ENCODE results near the gene HOTAIR.

The HOTAIR gene

GRCh38 chr12:53988541-53989226, 13.9 kb upstream of the HOTAIR start:
- DNase-seq (ENCODE audit: low spot score) = no peak

- no peak for DNase-seq (ENCODE audit: low spot score)
Observed at GRCh38 chr12:53987787-53988230, 13.1 kb upstream of the HOTAIR start.

- DNase-seq (ENCODE audit: low spot score) = no peak
Observed at GRCh38 chr12:53986686-53987483, 12.1 kb upstream of the HOTAIR start.

- DNase-seq (ENCODE audit: low spot score) = no peak
Observed at GRCh38 chr12:53985994-53986685, 11.4 kb upstream of the HOTAIR start.

GRCh38 chr12:53985692-53985993, 10.9 kb upstream of the HOTAIR start:
- DNase-seq (ENCODE audit: low spot score) = no peak

DNA sequence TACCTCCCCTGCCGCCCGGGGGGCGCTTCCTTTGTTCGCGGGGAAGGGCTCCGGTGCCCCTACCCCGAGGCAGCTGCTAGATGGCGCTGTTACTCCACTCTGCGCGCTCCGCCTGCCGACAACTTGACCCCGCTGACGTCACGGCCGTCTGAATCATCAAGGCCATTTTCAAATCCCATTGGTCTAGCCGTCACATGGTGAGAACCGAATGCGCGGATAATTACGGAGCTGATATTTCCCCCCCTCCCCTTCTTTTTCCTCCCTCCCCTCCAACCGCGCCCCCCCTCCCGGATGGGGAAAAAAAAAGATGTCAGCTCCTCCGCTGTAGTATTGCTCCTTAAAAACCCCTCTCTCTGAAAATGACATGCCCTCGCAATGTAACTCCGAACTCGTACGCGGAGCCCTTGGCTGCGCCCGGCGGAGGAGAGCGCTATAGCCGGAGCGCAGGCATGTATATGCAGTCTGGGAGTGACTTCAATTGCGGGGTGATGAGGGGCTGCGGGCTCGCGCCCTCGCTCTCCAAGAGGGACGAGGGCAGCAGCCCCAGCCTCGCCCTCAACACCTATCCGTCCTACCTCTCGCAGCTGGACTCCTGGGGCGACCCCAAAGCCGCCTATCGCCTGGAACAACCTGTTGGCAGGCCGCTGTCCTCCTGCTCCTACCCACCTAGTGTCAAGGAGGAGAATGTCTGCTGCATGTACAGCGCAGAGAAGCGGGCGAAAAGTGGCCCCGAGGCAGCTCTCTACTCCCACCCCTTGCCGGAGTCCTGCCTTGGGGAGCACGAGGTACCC, 10.3 kb upstream of the HOTAIR start, which contains the start of gene HOXC10:
TSS of gene HOXC10 (plus strand) at position 246 of the 791 bp plus-strand sequence. CDS start at position 360, 114 bp downstream.
- peak; percentile 94 for DNase-seq (ENCODE audit: low spot score)

DNA sequence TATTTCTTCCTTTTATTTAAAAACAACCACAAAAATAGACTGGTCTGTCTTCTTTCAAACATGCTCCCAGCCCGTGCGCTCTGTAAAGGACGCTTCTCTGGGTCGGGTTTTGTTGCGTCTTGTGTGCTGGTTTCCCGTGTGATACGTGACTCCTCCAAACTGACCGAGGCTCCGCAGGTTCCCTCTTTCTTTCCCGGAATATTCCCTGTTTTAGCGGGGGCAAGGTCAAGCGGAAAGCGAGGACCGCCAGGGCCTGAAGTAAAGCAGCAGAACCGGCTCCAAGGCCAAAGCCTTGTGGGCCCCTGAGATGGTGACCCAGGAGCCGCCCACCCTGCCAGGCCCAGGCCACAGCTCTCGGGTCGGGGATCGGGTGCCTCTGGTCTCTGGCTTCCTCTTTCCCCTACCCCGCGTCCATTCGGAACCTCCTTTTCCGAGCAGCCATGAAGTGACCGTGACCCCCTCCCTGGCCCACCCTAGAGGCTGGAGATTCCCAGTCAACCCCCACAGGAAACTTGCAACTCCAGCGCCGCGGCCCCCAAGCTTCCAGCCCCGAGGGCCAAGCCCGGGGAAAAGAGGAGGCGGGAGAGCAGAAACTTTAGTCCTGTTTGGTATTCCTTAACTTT, 9.3 kb upstream of the HOTAIR start:
- no peak for DNase-seq (ENCODE audit: low spot score)

DNA sequence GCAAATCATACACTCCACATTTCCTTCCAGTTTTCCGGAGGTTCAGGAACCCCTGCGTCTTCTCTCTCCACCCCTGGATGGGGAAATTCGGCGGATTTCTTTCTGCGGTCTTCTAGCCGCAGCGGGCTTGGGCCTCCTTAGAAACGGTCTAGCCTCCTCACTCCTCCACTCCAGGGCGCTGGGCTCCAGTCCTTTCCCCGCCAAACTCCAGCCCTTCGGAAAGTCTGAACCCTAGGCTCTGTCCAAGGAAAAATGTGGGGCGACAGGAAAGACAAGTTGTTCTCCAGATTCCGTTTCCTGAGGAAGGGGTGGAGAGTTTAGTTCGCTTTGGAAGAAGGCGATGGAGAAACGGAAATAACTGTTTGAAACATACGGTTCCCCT, 8.8 kb upstream of the HOTAIR start:
- DNase-seq (ENCODE audit: low spot score) = no peak

DNA sequence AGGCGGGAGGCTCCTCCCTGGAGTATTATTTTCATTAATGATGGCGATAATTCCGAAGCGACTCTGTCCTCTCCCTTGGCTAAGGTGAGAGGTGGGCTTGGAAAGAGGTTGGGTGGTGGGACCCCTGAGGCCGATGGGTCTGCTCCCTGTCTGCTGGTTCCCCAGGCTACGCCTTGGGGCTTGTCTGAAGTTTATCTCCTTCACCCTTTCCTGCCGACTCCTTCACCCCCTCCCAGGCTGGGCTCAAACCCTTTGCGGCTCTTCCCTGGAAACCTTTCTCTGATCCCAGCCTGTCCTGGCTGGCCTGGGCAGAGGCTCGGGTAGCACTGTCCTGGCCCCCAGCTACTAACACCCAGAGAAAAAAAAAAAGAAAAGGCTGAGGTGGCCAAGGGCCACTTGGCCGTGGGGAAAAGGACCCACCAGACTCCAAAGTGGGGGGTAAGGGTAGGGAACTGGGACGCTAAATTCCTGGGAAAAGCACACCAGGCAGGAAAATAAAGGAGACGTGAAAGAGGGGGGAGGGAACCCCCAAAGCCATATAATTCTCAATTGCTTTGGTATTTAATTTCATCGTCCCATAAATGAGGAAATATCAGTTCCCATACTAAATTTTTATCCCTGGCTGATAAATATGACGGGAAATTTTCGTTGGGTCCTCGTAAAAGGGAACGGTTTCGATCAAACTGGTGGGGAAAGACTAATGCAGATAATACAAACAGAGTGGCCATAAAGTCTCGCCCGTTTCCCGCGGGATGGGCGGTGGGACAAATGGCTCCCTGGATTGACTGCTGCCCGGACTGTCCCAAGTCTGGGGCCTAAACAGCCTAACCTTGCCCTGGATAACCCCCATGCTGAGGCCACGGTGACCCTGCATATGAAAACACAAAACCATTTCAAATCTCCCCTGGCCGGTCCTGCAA, 8.2 kb upstream of the HOTAIR start:
- DNase-seq (ENCODE audit: low spot score) = no peak

GRCh38 chr12:53981634-53982565, 7.1 kb upstream of the HOTAIR start:
- DNase-seq (ENCODE audit: low spot score) = no peak

DNA sequence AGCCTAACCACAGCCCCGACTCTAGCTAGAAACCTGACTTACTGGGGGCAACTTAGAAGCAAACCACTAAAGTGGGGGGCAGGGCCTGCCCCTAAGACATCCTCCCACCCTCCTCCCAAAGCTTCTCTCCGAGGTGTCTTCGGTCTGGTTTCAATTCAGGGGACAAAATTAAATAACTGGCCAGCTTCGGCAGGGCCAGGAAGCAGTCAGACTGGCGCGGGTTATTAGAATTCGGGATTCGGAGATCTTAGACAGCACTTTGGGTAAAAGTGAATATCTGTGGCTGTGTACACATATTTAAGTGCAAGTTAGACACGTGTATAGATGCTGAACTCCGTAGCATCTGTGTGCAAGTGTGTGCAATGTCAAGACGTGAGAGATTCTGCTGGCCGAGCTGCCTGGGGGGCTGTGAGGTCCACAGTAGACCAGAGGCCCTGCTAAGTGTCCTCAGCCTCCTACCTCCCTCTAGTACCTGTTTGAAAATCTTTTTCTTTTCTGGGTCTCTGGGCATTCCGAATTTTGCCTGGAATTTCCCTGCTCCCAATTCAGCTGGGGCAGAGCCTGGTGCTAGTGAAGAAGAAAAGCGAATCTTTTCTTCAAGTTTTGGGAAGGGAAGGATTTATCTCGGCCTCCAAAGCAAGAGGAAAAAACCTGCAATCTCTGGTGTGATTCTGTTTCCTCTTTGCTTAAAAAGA, 6.2 kb upstream of the HOTAIR start:
- DNase-seq (ENCODE audit: low spot score) = no peak

DNA sequence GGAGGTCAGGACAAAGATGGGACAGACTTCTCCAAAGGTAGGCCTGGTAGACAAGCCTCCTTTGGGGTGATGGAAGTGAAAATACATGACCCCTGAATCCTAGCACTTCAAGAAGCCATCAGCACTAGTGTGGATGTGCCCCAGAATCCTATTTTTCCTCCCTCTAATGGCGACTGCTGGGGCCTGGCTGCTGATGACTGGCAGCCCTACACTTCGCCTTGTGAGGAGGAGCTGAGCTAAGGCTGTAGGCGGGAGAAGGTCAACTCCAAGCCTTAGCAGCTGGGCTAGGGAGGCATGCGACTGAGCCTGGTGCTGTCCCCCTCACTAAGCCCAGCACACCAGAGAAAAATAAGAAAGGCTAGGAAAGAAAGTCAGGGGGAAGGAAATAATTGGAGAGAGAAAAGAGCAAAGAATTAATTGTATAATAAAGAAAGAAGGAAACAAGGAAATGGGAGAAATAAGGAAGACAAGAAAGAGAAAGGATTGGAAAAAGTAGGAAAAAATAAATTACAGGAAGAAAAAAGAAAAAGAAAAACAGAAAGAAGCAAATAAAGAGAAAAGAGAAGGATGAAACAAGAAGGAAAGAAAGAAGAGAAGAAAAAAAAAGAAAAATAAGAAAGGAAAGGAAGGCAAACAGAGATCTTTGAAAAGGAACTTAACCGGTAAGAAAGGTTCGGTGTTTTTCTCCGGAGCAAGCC, 5.5 kb upstream of the HOTAIR start:
- DNase-seq (ENCODE audit: low spot score) = no peak

DNA sequence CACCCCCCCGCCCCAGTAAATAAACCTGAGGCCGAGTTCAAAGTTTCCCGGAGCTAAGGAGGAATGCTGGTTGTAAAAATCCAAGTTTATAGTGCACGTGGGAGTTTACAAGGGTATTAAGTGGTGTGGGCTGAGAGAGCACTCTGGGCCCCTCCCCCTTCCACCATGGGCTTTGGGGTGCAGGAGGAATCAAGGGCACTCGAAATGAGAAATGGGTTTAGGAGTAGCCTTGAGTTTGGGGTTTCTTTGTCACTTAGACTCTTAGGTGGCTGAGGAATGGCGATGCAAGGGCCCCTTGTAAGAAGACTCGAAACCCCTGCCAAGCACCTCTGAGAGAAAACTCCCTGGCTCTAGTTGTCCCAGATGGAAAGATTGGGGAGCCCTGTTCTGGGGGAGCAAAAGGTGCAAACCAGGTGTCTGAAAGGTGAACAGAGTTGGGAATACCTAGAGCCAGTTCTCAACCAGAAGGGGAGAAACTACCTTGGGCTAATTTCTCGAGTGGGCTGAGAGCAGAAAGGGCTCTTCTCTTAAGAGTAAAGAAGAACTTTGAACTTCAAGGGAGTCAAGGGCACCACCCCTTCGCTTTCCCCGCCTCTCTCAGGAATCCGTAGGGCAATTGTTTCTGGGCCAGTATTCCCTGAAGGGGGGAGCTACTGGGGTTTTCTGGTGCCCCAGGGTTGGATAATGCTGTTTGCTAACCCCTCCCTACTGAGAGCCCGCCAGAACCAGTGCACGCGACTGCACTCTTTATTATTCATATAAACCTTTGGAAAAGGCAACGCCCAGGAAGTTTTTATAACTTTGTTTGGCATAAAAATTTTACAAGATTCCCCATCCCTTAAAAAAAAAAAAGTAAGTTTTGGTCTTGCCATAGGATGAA, 4.0 kb upstream of the HOTAIR start:
- no peak for DNase-seq (ENCODE audit: low spot score)

DNA sequence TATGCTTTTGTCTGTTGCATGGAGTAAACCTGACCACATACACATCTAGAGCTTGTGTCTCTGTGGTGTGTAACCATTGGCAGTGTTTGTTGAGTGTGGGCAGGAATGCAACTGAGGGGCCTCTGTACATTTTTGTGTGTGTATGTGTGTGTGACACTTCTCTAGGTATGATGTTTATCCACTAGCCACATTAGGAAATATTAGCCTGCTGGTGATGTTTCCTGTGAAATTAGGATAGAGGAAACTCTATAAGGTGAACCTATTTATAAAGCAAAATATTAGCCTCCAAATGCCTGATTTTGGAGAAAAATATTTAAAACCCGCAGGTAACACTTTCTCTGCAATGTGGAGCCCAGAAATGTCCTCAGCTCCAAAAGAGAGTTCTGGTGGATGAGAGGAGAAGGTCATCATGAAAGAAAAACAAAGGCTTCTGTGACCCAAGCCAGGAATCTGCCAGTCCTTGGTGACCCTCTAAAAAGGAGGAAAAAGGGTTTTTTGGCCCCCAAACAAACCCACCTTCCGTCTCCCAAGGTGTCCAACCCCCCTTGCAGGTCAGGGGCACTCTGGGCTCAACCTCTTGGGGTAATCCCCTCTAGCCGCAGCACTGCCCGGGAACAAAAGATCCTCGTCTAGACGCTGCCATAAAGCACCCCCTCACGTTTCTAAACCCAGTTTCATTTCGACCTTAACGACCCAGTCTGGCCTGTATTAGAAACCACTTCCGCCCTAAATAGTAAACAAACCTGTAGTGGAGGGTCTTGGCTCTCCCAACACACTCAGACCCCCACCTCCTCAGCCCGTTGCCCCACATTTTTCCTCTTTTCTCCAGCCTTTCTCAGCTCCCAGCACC, 3.1 kb upstream of the HOTAIR start:
- no peak for DNase-seq (ENCODE audit: low spot score)

DNA sequence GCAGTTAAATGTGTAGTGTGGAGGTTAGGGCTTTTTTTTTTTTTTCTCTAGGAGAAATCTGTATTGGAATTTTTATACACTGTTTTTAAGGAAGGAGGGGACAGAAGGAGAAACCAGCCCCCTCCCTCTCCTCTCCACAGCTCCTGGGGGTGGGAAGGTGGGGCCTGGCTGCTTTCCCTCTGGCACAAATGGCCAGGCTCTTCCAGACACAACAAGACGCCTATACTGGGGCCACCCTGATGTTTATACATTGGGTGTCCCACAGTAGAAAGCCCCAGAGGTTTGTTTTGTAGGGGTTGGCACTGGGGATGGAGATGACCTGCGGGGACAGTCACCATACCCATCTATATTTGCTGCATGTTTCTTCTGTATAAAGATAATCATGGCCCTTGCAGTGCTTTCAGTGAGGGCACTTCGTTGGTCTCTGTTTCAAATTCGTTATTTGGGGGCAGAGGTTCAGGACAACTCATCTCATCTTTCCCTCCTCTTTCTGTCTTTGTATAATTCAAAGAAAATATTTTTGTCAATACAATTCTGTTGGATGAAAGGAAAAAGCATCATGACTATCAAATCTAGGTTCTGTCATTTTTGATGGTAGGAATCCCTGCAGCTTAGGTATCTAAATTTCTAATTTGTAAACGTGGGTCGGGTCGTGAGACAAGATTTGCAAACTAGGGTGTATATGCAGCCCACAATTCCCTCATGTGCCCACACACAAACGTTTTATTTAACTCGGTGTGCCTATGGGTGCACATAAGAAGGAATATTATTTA, 2.3 kb upstream of the HOTAIR start:
- no peak for DNase-seq (ENCODE audit: low spot score)

All from AG20443 (cell line).